Measurements from ENCODE around the gene PARD3.

GRCh38 chr10:34759161-34759836 is 55.8 kb downstream of the PARD3 start:
- TF ChIP-seq CTCF (conservative IDR thresholded peaks at IDR 0.05; ENCODE audit: low read depth, low read length) = no peak
- no peak for TF ChIP-seq EZH2 (IDR thresholded peaks at IDR 0.05; ENCODE audit: low read length, unreplicated experiment)
- no peak for TF ChIP-seq EZH2phosphoT487 (IDR thresholded peaks at IDR 0.05; ENCODE audit: borderline replicate concordance, low read length)
